K562 (cell line): ENCODE results near the gene PSMA6. TPM values are rescaled to one million over a fixed set of nuclear protein-coding genes. Genes with fewer than 3 reads are reported as not detected.

Source experiments
- BRD4 ChIP-seq: fragments of 200-600 bp; sonication (generic); IDR thresholded peaks from 2 replicates; pipeline ENCODE4 v1.6.1; 2017; ENCODE audit warnings: inconsistent platforms
- HMG20A ChIP-seq: fragments of 450-650 bp; formaldehyde crosslinking; conservative IDR thresholded peaks from 2 replicates; pipeline ENCODE4 v1.4.0; 2020; ENCODE audit warnings: mild to moderate bottlenecking, mixed read lengths
- KDM4B ChIP-seq, 2 experiments: fragments of 450-650 bp in 1 of 2; sonication (generic) in 1 of 2; IDR thresholded peaks; 2 replicates each; pipeline ENCODE4 v1.6.1; 2016 to 2017; ENCODE audit warnings: borderline replicate concordance in 2 of 2, antibody characterized with exemption in 1 of 2, low read depth in 1 of 2, mild to moderate bottlenecking in 1 of 2
- MAZ ChIP-seq, 2 experiments: fragments of 450-650 bp in 1 of 2; sonication (generic) in 1 of 2; formaldehyde crosslinking; IDR thresholded peaks in 1 of 2; conservative IDR thresholded peaks in 1 of 2; 2 replicates each; pipeline versions ENCODE4 v1.4.0 to v1.5.0; 2020; ENCODE audit warnings: mild to moderate bottlenecking in 1 of 2, missing genetic modification reagents in 1 of 2
- RAD21 ChIP-seq, 2 experiments: fragments of 250-450 bp in 1 of 2; fragments of 450-650 bp in 1 of 2; sonication (Bioruptor Pico) in 1 of 2; formaldehyde crosslinking in 1 of 2; IDR thresholded peaks in 1 of 2; conservative IDR thresholded peaks in 1 of 2; 2 replicates each; pipeline versions ENCODE4 v1.4.0 to v1.8.0; 2020 to 2022; ENCODE audit warnings: mild to moderate bottlenecking in 2 of 2, moderate library complexity in 1 of 2
- polyA plus RNA-seq, 8 experiments: library from polyadenylated mRNA; depleted of rRNA in 4 of 8; stranded (reverse) in 5 of 8; unstranded in 3 of 8; fragments of >200 nt; fragmentation: Nextera tagmentation in 2 of 8; fragmentation: Illumina TruSeq in 1 of 8; extraction: Ambion mirVana in 2 of 8; extraction: Trizol in 1 of 8; gene quantifications; 2 replicates each; pipeline versions ENCODE4 v1.2.1 to v1.2.3, GENCODE V29; 2011 to 2014; ENCODE audit warnings: inconsistent platforms in 1 of 8, missing spikeins in 1 of 8
- total RNA-seq, 7 experiments: library from RNA; depleted of rRNA in 6 of 7; stranded (reverse); fragments of >200 nt in 6 of 7; fragmentation: Illumina TruSeq in 2 of 7; extraction: Trizol in 2 of 7; gene quantifications; 2 replicates each; pipeline versions ENCODE4 v1.2.1 to v1.2.3, GENCODE V29; 2011 to 2021; ENCODE audit warnings: low replicate concordance in 1 of 7
- TF ChIP-seq, protein P1 (sequence below), 2 experiments: fragments of 450-650 bp; formaldehyde crosslinking in 1 of 2; IDR thresholded peaks; 2 replicates each; pipeline versions ENCODE4 v1.4.0 to v1.6.1; 2014 to 2020; ENCODE audit warnings: mild to moderate bottlenecking in 2 of 2, borderline replicate concordance in 1 of 2, low read depth in 1 of 2

PSMA6 gene
- total and polyA plus RNA-seq, 9 of the 15 experiments (the other 6 are each of a cell fraction or from before 2014, with no cell fraction given): 210 to 952 (median 288) TPM

DNA sequence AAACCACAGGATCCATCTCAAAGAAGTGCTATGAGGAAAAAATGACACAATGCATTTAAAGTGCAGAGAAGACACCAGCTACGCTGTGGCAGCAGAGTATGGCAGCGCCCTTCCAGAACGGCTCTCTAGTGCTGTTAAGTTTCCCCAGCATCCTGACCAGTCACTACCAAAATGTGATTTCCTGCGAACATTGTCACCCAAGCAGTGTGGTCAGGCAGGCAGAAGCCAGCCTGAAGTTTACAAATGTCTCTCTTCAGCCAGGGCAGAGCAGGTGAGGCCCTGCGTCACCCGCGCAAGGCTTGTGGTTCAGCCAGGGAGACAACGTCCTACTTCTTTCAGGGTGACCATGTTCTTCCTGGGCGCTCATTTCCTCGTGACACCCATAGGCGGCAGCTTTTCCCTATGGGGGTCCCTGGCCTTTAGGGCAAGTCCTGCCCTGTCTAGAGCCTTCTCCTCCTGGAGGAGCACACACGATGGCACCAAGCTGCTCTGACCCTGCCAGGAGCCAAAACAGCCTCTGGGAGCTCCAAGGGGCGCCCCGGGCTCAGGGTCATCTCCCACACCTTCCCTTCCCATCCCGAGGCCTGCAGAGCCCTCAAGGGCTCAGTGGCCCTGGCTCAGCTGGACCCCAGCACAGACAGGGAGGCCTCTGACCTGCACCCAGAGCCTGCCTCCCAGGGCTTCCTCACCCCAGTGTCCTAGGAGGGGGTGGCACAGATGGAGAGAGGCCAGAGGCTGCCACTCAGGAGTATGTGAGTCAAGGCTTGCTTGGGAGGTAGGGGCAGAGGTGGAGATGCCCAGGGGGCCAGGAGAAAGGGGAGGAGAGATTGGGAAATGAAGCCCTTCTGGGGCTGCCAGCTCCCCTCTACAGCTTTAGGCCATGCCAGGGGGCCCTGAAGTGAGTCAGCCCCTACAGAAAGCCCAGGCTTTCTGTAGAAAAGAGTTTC lies 41.9 kb downstream of the PSMA6 start (continued):
- no peak for TF ChIP-seq KDM4B (IDR thresholded peaks at IDR 0.05; ENCODE audit: borderline replicate concordance in 2 of 2, low read depth in 1 of 2)
- no peak for TF ChIP-seq BRD4
- no peak for TF ChIP-seq MAZ (CRISPR knock-in tag; conservative IDR thresholded peaks at IDR 0.05 in 1 of 2, IDR thresholded peaks at IDR 0.05 in 1 of 2)
- TF ChIP-seq, protein P1, sequence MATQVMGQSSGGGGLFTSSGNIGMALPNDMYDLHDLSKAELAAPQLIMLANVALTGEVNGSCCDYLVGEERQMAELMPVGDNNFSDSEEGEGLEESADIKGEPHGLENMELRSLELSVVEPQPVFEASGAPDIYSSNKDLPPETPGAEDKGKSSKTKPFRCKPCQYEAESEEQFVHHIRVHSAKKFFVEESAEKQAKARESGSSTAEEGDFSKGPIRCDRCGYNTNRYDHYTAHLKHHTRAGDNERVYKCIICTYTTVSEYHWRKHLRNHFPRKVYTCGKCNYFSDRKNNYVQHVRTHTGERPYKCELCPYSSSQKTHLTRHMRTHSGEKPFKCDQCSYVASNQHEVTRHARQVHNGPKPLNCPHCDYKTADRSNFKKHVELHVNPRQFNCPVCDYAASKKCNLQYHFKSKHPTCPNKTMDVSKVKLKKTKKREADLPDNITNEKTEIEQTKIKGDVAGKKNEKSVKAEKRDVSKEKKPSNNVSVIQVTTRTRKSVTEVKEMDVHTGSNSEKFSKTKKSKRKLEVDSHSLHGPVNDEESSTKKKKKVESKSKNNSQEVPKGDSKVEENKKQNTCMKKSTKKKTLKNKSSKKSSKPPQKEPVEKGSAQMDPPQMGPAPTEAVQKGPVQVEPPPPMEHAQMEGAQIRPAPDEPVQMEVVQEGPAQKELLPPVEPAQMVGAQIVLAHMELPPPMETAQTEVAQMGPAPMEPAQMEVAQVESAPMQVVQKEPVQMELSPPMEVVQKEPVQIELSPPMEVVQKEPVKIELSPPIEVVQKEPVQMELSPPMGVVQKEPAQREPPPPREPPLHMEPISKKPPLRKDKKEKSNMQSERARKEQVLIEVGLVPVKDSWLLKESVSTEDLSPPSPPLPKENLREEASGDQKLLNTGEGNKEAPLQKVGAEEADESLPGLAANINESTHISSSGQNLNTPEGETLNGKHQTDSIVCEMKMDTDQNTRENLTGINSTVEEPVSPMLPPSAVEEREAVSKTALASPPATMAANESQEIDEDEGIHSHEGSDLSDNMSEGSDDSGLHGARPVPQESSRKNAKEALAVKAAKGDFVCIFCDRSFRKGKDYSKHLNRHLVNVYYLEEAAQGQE (IDR thresholded peaks at IDR 0.05; ENCODE audit: borderline replicate concordance): peak; percentile 33; the same call in 1 of the 2 replicates
- TF ChIP-seq, protein P1 (CRISPR knock-in tag; IDR thresholded peaks at IDR 0.05; ENCODE audit: low read depth): no peak
- no peak for TF ChIP-seq HMG20A (CRISPR knock-in tag)
- peak in 1 of 2 experiments; percentile 55; a peak in 3 of 4 replicates for TF ChIP-seq RAD21 (CRISPR knock-in tag; conservative IDR thresholded peaks at IDR 0.05 in 1 of 2, IDR thresholded peaks at IDR 0.05 in 1 of 2)
